HG03521 (cell line): ENCODE data around the gene MTIF3.
"Not testable (repeated sequence)": the region's sequence is repeated elsewhere in the genome, so short reads cannot be mapped to it uniquely, and the experiment has no call there.

Experiments
- ATAC-seq: cut with Tn5 transposase; IDR thresholded peaks from one replicate; pipeline ENCODE4 v1.9.1; 2021; ENCODE audit warnings: mild to moderate bottlenecking, moderate library complexity; ENCODE audit not compliant: unreplicated experiment

MTIF3 gene

GRCh38 chr13:27421101-27421871 is 29.1 kb downstream of the MTIF3 start:
- no peak for ATAC-seq

GRCh38 chr13:27419328-27419727 is 31.0 kb downstream of the MTIF3 start:
- ATAC-seq, result no peak

GRCh38 chr13:27415116-27415515 is 35.2 kb downstream of the MTIF3 start:
- no peak for ATAC-seq

GRCh38 chr13:27411341-27411740 is 39.0 kb downstream of the MTIF3 start:
- no peak for ATAC-seq

GRCh38 chr13:27409013-27409412 is 41.4 kb downstream of the MTIF3 start:
- no peak for ATAC-seq

GRCh38 chr13:27408074-27408473 is 42.3 kb downstream of the MTIF3 start:
- no peak for ATAC-seq

GRCh38 chr13:27406178-27406939 is 44.0 kb downstream of the MTIF3 start:
- ATAC-seq, result no peak

- no peak for ATAC-seq
These were observed 44.7 kb downstream of the MTIF3 start for GRCh38 chr13:27405546-27406134.

GRCh38 chr13:27404680-27405079 is 45.7 kb downstream of the MTIF3 start:
- ATAC-seq, result no peak

- ATAC-seq, result no peak
These were observed 46.5 kb downstream of the MTIF3 start for GRCh38 chr13:27403727-27404385.

- no peak for ATAC-seq
These were observed 47.1 kb downstream of the MTIF3 start for GRCh38 chr13:27403203-27403678.

- ATAC-seq, result no peak
These were observed 49.2 kb downstream of the MTIF3 start for GRCh38 chr13:27401210-27401609.

- not testable (repeated sequence) for ATAC-seq
These were observed 50.0 kb downstream of the MTIF3 start for GRCh38 chr13:27400405-27400804.

- ATAC-seq, result no peak
These were observed 52.0 kb downstream of the MTIF3 start for GRCh38 chr13:27398360-27398759.

- ATAC-seq, result no peak
These were observed 54.0 kb downstream of the MTIF3 start for GRCh38 chr13:27396252-27396846.

- no peak for ATAC-seq
These were observed 55.3 kb downstream of the MTIF3 start for GRCh38 chr13:27395007-27395510.

- ATAC-seq, result no peak
These were observed 57.3 kb downstream of the MTIF3 start for GRCh38 chr13:27393101-27393500.

- ATAC-seq, result no peak
These were observed 58.9 kb downstream of the MTIF3 start for GRCh38 chr13:27391471-27391870.

GRCh38 chr13:27389891-27390290 is 60.5 kb downstream of the MTIF3 start:
- ATAC-seq, result no peak

- ATAC-seq, result no peak
These were observed 62.1 kb downstream of the MTIF3 start for GRCh38 chr13:27388241-27388640.
